ENCODE data around the gene SYT7.

Gene SYT7

DNA sequence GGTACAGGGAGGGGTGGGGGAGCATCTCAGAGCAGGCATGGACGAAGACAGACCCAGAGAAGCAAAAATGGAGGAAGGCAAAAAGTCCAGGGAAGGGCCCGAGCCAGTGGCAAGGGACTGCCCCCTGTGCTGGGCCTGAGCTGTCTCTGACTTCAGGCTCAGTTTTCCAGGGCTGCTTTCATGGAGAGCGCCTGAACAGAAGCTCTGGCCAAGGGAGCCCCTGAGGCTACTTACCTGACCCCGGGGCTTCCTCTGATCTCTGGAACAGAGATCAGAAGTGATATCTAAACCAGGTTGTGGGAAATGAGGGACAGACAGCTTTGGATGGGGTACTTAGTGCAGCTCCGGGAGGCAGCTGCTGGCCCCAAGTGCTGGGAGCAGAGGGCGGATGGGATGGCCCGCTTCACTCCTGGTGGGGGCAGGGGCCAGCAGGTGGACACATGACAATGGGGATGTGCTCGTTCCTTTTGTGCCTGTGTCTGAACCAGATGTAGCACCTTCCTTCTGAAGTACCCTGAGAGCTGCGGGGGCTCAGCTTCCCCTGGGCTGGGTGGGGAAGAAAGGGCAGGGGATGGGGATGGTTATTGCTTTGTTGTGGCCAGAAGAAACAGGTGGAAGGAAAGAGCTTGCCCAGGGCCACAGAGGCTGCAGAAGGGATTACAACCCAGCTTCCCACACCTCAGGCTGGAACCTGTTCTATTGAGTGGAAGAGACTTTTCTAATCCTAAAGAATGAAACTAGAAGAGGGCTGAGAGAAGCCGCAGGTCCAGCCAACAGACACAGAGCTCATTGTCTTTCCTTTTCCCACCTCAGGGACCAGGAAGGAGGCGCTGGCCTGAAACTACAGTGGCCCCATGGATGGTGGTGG, 66.6 kb downstream of the SYT7 start:
- DNase-seq: no peak

DNA sequence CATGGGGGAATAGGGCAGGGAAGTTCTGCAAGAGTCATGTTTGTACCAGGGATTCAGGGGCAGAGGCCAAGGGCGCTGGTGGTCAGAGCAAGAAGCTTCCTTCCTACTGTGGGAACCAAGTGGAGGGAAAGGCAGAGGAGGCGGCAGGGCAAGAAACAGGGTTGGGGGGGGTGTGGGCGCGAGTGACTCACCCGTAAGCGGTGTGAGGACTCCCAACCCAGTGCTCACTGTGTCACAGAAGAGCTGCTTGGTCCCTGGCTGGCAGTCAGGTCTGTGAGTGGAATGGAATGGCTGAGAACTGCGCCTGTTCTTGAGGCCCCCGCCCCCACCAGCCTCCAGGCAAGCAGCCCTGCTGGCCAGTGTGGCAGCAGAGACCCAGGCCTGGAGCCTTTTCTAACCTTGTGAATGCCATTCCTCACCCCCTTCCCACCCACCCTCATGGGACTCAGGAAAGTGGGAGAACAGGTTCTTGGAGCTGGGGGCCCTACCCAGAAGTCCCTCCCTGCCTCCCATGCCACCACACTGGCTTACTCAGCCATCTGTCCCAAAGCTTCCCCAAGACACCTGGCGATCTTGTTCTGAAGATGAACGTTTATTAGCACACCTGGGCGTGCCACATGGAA, 67.6 kb downstream of the SYT7 start:
- DNase-seq: no peak

DNA sequence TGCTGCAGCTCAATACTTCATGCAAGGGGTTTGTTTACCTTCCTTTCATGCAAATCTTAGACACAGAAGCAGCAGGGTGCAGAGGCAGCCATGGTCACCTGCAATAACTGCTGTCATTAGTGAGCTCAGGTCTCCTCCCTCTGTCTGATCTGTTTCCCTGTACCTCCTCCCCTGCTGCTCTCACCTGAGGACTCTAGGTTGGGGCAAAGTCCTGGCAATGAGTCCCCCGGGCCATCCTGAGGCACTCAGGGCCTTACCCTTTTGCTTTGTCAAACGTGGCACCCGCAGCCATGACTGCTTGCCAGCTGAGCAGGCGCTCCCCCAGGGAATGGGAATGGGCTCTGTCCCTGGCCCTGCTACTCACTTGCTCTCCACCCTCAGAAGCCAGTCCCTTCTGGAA, 68.4 kb downstream of the SYT7 start:
- DNase-seq: no peak

- DNase-seq: no peak
Measured at GRCh38 chr11:61511383-61511782, 69.5 kb downstream of the SYT7 start.

DNA sequence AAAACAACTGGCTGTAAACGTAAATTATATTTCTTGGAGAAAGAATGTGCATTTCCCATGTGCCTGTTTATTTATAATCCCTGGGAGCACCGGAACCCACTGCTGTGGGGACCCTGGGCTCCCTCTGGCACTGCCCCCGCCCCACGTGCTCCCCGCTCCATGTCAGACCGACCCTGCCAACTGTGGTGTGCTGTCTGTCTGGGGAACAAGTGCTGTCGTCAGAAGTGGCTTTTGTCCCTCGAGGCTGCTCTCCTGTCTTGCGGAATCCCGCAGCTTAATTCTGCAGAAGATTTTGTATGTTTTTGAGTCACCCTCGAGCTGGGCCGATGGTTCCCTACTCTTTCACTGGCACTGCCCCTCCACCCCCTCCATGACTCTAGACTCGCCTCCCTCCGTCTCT, 69.9 kb downstream of the SYT7 start:
- no peak for DNase-seq

DNA sequence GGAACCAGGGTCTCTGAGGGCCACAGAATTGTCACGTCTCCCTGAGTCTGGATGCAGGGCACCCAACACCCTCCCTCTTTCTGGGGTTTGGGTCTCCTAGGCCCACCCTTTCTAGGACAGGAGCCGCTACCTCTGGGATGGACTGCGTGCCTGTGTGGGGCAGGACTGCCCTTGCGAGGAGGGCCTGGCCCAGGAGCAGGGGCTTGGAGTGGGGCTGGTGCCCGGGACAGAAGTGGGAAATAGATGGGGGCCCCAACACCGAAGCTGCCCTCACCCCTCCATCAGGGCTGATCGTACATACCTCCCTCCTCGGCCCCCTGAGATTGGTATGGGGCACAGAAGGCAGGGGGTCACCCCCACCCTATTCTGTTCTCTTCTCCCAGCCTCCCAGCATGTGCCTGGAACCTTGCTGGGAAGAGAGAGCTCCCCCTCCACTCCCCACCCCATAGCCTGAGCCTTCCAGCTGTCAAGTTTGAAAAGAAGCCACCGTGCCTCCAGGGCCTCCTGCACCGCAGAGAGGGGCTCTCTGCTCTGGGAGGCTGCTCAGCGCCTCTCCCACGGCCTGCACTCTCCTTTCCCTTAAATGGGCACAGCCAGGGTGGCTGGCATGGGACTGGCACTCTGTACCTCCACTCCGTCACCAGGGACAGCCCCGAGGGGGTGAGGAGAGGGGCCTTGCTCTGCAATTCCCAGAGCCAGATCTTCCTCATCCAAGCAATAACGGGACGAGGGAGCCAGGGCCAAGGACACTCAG, 70.5 kb downstream of the SYT7 start:
- no peak for DNase-seq

GRCh38 chr11:61509043-61510029, 71.5 kb downstream of the SYT7 start:
- DNase-seq: peak; percentile 85 to 93 (median 88)

GRCh38 chr11:61507962-61508861, 72.7 kb downstream of the SYT7 start, which contains the start of gene LRRC10B:
LRRC10B (plus strand) TSS chr11:61508749; CDS start chr11:61508999, 250 bp downstream.
- DNase-seq: peak; percentile 39 to 56 (median 48)

- DNase-seq: no peak
Measured at GRCh38 chr11:61507012-61507768, 73.7 kb downstream of the SYT7 start.

- no peak for DNase-seq
Measured at GRCh38 chr11:61505640-61506155, 75.2 kb downstream of the SYT7 start.

DNA sequence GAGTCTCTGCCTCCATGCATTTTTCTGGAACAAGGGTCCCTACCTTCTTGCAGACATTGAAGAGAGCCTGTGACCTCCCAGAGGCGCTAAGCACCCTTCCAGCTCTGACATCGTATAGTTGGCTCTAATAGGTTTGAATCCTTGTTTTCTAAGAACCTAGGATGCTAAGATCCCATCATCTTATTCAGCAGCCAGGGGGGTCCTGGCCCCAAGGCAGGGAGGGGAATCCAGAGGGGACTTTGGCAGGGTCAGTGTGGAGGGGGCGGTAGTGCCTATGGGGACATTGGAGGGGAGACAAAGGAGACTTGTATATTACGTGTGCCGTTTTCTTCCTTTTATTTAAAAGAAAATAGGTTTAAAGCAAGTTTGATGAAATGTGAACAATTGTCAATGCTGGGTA, 75.8 kb downstream of the SYT7 start:
- DNase-seq: no peak

GRCh38 chr11:61503135-61503770, 77.6 kb downstream of the SYT7 start:
- peak in 3 of 4 experiments; percentile 17 to 26 (median 18) for DNase-seq

DNA sequence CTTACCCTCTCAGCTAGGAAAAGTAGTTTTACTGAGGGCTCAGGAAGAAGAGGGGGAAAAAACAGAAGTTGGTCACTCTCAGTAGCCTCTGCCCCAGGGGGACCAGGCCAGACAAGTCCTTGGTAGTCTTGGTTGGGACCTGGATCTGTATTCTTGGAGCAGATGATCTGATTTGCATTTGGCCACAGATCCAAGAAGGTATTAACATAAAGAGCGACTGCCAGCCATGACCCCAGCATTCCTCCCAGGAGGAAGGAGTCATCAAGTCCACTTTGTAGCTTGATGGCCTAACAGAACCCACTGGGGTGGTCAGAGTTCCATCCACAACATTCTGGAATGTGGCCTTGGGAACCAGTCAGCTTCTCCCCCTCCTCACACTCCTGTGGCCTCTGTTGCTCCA, 78.4 kb downstream of the SYT7 start:
- DNase-seq: no peak

DNA sequence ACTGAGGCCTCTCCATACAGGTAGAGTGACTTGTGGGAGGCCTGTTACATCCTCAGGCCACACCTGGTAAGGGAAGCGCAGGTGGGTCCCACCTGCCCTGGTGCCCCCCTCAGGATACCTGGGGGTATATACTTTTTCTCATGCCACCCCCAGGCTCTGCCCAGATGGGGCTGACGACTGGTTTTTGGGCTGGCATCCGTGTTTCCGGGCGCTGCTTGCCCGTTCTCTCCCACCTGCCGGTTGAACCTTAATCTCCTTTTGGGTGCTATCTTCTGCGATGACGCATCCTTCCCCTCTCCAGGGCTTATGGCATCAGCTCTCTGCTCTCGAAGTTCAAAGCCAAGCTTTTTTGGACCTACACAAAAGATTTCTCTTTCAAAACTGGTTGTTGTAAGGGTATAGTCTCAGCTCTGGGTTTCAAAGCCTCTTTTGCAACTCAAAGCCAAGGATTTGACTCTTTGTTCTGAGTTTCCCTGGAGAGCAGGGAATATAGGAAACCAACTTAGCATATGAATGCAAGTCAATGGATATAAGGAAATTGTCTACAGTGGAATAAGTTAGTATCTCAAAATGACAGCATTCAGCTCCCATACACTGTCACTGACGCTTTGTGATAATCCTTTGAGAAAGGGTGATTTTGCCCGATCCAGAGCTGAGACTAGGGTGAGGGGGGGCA, 80.9 kb downstream of the SYT7 start:
- DNase-seq: no peak

GRCh38 chr11:61498767-61499341, 82.0 kb downstream of the SYT7 start:
- DNase-seq: no peak

GRCh38 chr11:61497876-61498275, 83.0 kb downstream of the SYT7 start:
- no peak for DNase-seq

DNA sequence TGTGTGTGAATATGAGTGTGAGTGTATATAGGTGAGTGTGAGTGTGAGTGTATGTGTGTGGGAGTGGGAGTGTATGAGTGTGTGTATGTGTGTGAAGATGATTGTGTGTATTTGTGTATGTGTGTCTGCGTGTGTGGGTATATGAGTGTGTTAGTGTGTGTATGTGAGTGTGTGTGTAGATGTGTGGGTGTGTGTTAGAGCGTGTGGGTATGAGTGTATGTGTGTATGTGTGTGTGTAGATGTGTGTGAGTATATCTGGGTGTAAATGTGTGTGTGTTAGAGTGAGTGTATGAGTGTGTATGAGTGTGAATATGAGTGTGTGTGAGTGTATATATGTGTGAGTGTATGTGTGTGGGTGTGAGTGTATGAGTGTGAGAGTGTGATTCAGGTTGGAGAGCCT, 83.4 kb downstream of the SYT7 start:
- DNase-seq: no peak
